ENCODE results near the gene AARSD1.
A peak's percentile ranks its signal among the peaks of the same experiment; 100 is the strongest.
"Not testable (repeated sequence)": the region's sequence is repeated elsewhere in the genome, so short reads cannot be mapped to it uniquely, and the experiment has no call there.

The AARSD1 gene

DNA sequence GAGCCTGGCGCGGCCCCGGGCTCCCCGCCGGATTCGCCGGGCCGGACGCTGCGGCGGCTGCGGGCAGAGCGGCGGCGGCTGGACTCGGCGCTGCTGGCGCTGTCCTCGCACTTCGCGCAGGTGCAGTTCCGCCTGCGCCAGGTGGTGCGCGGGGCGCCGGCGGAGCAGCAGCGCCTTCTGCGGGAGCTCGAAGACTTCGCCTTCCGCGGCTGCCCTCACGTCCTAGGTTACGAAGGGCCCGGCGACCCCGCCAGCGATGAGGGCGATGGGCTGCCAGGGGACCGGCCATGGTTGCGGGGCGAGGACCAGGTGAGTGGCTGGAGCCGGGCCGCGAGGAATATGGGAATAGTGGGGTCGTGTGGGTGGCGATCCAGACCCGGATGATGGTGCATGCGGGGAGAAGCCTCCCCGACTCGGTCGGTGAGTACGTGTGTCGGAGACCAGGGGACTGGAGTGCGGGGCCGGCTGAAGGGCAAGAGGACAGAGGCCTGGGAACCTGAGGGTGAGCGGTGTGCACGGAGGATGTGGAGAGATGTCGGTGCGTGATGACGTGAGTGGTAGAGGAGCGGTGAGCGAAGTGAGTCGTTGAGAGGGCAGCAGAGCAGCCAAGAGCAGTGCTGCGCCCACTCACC, 16.6 kb upstream of the AARSD1 start:
- DNase-seq (ENCODE audit: low read depth), result no peak

DNA sequence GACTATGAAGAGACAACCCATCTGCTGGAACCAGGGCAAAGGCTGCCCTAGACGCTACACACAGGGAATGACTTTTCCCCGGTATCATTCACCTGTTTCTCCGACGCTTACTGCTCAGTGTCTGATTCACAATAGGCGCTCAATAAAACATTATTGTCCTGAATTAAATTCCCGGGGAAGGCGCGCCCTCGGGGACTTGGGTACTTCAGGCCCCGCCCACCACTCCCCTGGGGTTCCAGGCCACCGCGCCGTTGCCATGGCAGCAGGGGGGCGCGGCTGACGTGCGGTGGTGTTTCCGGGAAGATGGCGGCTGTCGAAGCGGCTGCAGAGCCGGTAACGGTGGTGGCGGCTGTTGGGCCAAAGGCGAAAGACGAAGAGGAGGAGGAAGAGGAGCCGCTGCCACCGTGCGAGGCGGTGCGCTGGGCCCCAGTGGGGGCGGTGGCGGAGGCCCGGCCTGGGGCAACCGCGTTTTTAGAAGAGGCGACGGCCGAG, 16.1 kb upstream of the AARSD1 start, which contains the start of gene RUNDC1:
RUNDC1 (plus strand) TSS at position 292 of the 492 bp plus-strand sequence; CDS start at position 304, 12 bp downstream.
- DNase-seq (ENCODE audit: low read depth), result peak; percentile 40

DNA sequence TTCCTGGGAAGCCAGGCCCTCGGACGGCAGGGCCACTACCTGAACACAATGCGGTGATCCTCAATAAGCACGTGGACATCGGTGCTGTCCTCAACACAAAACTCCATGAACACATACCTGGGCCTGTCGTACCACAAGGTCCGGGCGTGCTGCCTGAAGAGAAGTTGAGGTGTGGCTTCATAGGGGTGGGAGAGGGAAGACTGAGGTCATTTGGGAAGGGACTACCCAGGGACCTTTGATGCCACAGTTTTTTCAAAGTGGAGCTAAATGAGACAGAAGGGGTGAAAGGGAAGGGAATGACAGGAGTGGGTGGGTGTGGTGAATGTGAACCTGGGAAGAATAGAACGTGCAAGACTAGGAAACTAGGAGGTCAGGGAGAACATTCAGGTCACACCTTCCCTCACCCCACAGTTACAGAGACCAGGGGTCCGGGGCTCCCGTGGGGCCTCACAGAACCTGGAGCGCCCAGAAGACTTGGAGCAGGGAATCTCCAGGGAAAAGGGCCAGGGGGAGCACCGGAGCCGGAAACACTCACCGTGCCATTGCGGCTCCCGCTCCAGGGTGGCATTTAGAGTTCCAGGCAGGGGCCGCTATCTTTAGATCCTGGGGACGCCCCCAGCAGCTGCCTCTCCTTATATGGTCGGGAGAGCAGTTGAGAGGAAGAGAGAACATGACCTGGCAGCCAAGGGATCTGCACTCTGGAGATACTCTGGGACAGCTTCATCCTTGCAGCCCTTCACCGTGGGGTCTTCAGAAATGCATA, 15.4 kb upstream of the AARSD1 start, which contains the start of gene PTGES3L:
PTGES3L (minus strand) TSS at position 570 of the 763 bp plus-strand sequence; CDS start at position 543, 27 bp downstream.
- no peak for DNase-seq (ENCODE audit: low read depth)

DNA sequence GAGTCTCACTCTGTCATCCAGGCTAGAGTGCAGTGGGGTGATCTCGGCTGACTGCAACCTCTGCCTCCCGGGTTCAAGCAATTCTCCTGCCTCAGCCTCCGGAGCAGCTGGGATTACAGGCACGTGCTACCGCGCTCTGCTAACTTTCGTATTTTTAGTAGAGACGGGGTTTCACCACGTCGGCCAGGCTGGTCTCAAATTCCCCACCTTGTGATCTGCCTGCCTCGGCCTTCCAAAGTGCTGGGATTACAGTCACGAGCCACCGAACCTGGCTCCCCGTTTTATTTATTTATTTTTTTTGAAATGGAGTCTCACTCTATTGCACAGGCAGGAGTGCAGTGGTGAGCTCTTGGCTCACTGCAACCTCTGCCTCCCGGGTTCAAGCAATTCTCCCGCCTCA, 11.4 kb upstream of the AARSD1 start:
- DNase-seq (ENCODE audit: low read depth), result not testable (repeated sequence)

DNA sequence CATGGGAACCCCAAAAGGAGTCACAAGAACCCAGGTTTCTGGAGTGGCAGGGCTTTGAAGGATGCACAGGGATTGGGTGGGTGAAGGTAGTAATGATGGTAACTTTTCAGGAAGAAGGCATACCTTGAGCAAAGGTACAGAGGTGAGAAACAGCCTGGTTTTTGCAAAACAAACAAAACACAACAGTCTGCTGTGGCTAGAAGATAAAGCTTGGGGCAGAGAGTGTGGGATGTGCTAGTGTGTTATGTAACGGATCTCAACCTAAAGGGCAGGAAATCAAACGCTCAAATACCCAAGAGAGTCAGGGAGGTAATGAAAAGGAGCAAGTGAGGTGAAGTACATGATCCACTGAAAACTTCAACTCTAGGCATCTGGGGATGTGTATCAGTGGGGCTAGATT, 11.0 kb upstream of the AARSD1 start:
- no peak for DNase-seq (ENCODE audit: low read depth)

DNA sequence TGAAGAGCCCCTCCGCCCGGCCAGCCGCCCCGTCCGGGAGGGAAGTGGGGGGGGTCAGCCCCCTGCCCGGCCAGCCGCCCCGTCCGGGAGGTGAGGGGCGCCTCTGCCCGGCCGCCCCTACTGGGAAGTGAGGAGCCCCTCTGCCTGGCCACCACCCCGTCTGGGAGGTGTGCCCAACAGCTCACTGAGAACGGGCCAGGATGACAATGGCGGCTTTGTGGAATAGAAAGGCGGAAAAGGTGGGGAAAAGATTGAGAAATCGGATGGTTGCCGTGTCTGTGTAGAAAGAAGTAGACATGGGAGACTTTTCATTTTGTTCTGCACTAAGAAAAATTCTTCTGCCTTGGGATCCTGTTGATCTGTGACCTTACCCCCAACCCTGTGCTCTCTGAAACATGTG, 9.1 kb upstream of the AARSD1 start:
- not testable (repeated sequence) for DNase-seq (ENCODE audit: low read depth)

DNA sequence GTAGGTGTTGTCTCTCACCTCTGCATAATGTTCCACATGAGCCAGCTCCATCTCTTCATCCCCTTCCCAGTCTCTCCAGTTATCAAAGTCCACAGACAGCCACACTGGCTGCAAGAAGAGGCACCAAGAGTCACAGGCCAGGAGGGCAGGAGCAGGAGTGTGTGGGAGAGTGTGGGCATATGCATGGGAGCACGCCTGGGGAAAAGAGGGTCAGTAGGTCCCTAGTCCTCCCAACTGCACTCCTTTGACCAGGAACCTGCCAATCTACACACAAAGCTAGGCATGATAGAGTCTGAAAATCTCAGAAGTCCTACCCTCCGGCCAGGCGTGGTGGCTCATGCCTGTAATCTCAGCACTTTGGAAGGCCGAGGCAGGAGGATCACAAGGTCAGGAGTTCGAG, 7.3 kb upstream of the AARSD1 start:
- no peak for DNase-seq (ENCODE audit: low read depth)

DNA sequence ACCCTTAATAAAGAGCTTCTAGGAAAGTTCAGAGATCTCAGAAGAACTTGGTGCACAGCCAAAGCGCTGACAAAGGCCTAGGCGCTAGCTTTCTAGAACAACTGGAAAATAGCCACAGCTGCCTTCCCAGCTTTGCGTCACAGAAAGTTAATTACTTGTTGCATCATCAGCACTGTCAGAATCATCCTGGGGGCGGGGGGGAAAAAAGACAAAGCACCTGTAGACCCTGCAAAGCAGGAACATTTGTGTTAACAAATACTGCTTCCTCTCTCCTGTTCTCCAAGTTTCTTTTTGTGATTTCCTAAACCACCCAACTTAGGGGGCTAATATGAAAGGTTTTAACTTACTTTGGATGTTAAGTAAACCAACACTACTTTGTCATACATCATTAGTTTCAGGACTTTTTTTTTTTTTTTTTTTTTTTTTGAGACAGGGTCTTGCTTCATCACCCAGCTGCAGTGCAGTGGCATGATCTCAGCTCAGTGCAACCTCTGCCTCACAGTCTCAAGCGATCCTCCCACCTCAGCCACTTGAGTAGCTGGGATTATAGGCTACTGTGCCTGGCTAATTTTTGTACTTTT, 4.8 kb upstream of the AARSD1 start:
- DNase-seq (ENCODE audit: low read depth), result no peak

DNA sequence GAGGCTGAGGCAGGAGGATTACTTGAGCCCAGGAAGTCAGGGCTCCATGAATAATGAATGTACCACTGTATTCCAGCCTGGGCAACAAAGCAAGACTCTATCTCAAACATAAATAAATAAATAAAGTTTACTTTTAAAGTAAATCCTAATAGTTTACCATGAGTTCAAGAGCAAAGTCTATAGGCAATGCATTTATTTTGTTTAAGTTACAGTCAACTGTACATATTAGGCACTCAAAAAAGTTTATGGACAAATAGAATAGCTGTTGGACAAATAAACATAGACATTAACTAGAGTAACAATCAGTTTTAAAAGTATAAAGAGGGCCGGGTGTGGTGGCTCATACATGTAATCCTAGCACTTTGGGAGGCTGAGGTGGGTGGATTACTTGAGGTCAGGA, 3.7 kb upstream of the AARSD1 start:
- no peak for DNase-seq (ENCODE audit: low read depth)

DNA sequence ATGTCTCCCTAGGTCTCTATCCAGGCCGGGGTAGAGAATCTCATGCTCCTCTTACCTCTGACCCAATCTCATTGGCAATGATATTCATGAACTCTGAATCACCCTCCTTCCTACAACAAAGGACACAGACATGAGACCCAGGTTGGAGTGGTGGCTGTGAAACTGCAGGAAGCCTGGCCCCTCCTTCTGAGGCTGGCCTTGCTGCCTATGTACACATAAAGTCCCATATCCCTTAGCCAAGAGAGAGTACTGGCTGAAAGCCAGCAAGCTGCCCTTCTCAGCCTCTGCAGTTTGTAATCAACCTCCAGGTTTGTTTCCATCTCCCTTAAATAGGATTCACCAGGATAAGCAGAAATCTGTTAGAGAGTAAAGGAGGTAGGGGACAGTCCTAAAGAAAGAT, 10.6 kb downstream of the AARSD1 start:
- DNase-seq (ENCODE audit: low read depth), result no peak

DNA sequence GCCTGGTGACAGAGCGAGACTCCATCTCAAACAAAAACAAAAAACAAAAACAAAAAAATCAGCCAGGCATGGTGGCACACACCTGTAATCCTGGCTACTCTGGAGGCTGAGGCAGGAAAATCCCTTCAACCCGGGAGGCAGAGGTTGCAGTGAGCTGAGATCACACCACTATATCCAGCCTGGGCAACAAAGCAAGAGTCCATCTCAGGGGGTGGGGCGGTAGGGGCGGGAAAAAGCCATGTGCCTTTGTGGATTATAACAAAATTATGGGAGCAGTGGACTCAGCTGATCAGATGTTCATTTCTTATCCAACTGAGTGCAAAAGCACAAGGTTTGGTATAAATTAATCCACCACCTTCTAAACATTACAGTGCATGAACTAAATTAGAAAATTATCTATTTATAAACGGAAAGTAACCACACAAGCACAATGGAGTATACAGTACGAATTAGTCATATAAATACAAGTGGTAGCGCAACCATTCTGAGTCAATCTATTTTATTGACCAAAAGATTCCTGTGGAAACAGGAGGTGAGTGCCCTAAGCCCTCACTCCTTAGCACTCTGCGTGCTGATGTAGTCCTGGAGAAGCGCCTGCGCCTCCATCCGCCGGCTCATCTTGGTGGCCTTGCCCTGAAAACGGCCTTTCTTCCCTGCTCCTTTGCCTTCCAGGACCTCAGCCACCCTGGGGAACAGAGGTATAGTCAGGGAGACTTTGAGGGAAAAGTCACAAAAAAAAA, 14.0 kb downstream of the AARSD1 start:
- no peak for DNase-seq (ENCODE audit: low read depth)

DNA sequence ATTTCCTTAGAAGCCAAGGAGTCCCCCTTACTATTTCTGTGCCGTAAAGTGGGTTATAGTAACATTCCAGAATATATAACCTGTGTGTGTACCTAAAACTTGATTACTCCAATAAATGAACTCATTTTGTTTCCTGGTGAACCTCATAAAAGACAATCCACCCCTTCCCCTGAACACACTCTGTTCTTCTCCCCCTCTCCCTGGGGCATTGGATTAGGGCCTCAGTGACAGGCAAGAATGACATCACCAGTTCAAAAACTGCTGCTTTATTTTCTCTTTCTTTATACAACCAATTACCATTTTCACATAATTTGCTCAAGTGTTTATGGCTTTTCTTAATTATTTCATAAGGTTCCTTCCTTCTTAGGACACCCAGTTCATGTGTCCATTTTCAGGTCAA, 17.4 kb downstream of the AARSD1 start:
- DNase-seq (ENCODE audit: low read depth), result no peak

DNA sequence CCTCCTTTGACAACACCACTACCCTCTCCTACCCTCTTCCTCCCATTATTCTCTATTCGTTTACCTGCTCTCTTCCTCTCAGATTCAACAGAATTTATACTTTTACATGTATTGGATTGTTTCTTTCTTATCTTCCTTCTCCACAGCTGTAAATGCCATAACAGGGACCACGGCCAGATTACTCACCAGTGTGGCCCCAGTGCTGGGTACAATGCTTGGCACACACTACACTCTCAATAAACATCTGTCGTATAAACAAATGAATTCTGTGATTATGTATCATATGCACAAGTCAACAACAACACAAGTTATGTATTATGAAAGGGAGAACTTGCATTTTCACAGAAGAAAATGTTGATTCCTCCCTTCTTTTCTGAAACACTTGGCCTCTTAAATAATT, 20.0 kb downstream of the AARSD1 start:
- DNase-seq (ENCODE audit: low read depth), result no peak

DNA sequence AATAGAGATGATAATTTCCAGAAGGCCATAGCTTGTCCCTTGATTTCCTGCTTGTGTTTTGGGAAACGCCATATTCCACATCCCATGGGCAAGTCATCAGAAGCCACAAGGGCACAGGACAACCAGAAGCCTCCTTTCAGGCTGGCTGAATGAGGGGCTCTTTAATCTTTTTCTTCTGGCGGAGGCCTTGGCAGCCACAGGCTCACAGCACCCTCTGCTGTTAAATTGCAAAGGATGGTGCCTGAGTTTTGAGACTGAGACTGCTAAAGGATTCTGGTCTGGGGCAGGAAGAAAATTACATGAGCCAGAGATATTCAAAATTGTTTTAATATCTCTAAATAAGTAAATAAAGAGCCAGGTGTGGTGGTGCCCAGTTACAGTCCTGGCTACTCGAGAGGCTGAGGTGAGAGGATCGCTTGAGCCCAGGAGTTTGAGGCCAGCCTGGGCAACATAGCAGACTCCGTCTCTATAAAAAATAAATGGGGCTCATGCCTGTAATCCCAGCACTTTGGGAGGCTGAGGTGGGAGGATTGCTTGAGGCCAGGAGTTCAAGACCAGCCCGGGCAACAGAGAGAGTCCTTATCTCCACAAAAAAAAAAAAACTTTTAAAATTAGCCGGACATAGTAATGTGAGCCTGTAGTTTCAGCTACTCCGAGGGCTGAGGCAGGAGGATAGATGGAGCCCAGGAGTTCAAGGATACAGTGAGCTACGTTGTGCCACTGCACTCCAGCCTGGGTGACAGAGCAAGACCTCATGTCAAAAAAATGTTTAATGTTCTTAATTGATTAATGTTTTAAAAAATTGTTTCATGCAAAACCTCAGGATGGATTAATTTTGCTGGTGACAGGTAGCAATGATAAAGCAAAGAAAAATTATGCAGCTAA, 26.3 kb downstream of the AARSD1 start:
- DNase-seq (ENCODE audit: low read depth), result no peak

DNA sequence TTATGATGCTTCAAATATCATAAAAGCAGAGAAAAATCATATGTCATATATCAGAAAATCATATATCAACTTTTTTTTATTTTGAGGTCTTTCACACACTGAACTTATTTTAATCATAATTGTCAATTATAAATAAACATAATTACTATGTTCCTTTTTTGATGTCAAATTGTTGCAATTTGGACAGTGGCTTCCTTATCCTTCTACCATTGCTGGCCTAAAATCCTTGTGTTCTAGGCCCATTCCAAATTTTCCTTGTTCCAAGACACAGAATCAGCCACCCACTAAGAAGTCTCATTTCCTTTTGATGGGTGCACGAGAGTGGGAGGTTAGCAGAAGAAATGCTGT, 34.8 kb downstream of the AARSD1 start:
- no peak for DNase-seq (ENCODE audit: low read depth)

DNA sequence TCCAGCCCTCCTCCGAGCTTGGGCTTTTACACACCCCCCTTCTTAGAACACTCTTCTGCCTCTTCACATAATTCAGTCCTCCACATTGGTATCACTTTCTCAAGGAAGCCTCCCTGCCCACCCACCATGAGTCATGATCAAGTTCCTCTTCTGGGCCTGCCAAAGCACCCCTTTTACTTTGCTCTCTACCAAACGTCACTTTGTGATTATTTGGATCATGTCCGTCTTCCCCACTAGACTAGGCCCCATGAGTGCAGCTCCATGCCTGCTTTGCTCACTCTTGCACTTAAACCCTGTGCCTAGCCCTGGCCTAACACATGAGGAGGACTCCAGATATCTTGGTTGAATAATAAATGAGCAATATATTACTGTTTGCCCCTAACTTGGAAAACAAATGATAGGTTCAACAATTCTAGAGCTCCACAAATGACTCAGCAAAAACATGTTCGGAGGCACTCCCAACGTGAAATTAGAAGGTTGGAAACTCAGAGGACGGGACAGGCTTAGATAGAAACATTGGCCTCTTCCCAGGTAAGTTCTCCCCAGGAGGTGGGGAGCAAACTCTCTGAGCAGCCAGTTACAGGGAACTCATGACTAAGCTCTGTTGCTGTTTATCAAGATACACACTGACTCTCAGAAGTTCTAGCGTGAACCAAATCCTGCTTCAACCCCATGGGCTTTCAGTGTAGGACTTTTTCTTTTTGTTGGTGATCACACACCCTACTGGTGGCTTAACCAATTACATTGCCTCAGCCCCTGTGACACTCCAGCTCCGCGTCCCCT, 35.3 kb downstream of the AARSD1 start:
- peak; percentile 16 for DNase-seq (ENCODE audit: low read depth)

DNA sequence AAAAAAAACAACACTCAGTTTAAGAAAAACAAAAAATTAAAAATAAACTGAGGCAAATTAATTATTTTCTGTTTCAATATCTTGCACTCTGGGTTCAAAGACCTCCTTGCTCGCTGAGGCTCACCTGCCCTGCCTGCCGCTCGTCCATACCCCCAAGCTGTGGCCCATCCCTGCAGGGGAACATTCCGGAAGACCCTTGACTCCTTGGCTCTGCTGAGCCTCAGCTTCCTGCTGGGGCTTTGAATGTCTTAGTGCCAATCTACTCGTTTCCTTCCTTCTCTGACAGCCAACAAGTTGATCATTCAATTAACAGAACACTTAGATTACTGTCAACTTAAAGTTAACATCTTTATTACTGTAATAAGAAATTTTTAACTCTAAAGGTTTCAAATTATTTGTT, 39.4 kb downstream of the AARSD1 start:
- no peak for DNase-seq (ENCODE audit: low read depth)

DNA sequence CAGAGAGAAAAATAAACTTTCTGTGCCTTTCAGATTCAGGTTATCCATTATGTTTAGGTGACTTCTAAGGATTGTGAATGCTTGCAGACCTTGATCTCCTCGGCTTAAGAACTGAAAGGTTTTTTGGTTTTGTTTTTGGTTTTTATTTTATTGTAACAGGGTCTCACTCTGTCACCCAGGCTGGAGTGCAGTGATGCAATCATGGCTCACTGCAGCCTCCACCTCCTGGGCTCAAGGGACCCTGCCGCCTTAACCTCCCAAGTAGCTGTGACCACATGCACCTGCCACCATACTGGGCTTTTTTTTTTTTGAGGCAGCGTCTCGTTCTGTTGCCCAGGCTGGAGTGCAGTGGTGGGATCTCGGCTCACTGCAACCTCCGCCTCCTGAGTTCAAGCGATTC, 40.8 kb downstream of the AARSD1 start:
- not testable (repeated sequence) for DNase-seq (ENCODE audit: low read depth)

DNA sequence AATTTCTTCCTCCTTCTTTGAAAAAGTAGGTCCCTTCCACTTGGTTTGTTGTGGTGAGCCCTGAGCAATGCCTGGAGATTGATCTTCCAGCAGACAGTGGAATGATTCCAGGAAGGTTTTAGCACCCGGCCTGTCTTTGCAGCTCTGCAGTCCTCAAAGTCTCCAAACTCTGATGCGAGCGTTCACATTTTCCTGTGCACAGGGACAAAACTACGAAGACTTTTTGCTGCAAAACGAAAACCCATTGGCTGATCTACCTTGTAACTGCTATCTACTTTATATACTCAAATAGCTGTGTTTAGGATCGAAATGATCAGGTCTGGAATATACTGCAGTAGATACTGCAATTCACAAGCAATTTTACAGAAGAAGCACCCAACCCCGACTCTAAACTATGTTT, 42.0 kb downstream of the AARSD1 start:
- DNase-seq (ENCODE audit: low read depth), result no peak

DNA sequence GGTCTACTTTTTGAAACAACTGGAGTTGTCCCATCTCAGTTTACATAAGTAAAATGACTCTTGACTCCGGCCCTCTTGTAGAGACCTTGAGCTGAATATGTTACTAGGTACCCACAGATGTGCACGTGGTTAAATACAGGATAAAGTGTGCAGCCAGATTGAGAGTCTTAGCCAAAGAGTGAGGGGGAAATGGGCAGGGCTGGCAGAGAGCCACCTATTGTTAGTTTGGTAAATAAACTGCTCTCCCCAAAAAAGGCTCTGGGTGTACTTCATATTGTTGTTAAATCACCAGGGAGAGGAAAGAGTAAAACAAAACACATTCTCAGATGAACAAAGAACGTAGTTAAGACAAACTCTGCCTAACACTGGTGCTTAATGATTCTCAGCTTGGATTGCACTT, 43.3 kb downstream of the AARSD1 start:
- no peak for DNase-seq (ENCODE audit: low read depth)
